Keratinocyte (primary cell): Measurements from ENCODE around the gene KRT78. TPM values are rescaled to one million over a fixed set of nuclear protein-coding genes. Genes with fewer than 3 reads are reported as not detected.

Experiments used
- DNase-seq: peaks from one replicate; pipeline ENCODE4 v3.0.0-alpha.2; 2011; ENCODE audit warnings: low read depth, missing footprints, low spot score
- FAIRE-seq: peaks from 2 replicates; lab custom pipeline; 2011; peaks lifted over from hg19 to GRCh38; lab: Jason Lieb, UNC
- H2AFZ ChIP-seq: 2 replicates; pipeline ENCODE4 v1.6.0; 2012; ENCODE audit warnings: low read length, control low read depth, inconsistent platforms; ENCODE audit not compliant: control insufficient read depth
- H3K27ac ChIP-seq: 2 replicates; pipeline ENCODE4 v1.5.1; 2011; ENCODE audit warnings: low read length; ENCODE audit not compliant: control insufficient read depth, insufficient read depth
- H3K27me3 ChIP-seq: 3 replicates; pipeline ENCODE4 v1.6.0; 2011; ENCODE audit warnings: low read length; ENCODE audit not compliant: control insufficient read depth, insufficient read depth; ENCODE audit errors: extremely low read depth
- H3K36me3 ChIP-seq, 2 experiments: 2 replicates in 1 of 2; 3 replicates in 1 of 2; pipeline ENCODE4 v1.5.1; 2011; ENCODE audit warnings: low read length in 2 of 2, mild to moderate bottlenecking in 1 of 2; ENCODE audit not compliant: control insufficient read depth in 2 of 2, insufficient read depth in 2 of 2; ENCODE audit errors: extremely low read depth in 1 of 2
- H3K4me1 ChIP-seq: 3 replicates; pipeline ENCODE4 v1.5.1; 2011; ENCODE audit warnings: low read length; ENCODE audit not compliant: control insufficient read depth, insufficient read depth; ENCODE audit errors: extremely low read depth
- H3K4me2 ChIP-seq: 3 replicates; pipeline ENCODE4 v1.6.0; 2011; ENCODE audit warnings: low read depth, low read length; ENCODE audit not compliant: control insufficient read depth, insufficient read depth; ENCODE audit errors: extremely low read depth
- H3K4me3 ChIP-seq, 3 experiments: fragments of 200-600 bp in 1 of 3; sonication (generic) in 1 of 3; 2 replicates in 2 of 3; 3 replicates in 1 of 3; pipeline ENCODE4 v1.5.1; 2011 to 2016; ENCODE audit warnings: low read length in 3 of 3, mild to moderate bottlenecking in 3 of 3, control low read depth in 2 of 3, inconsistent platforms in 1 of 3, low read depth in 1 of 3, mixed read lengths in 1 of 3, mixed run types in 1 of 3, moderate library complexity in 1 of 3; ENCODE audit not compliant: control insufficient read depth in 2 of 3, insufficient read depth in 2 of 3; ENCODE audit errors: extremely low read depth in 1 of 3
- H3K79me2 ChIP-seq: 2 replicates; pipeline ENCODE4 v1.6.0; 2012; ENCODE audit warnings: low read length; ENCODE audit not compliant: control insufficient read depth, insufficient read depth
- H3K9ac ChIP-seq: 3 replicates; pipeline ENCODE4 v1.6.0; 2011; ENCODE audit warnings: low read length; ENCODE audit not compliant: control insufficient read depth, insufficient read depth; ENCODE audit errors: extremely low read depth
- H3K9me1 ChIP-seq: 3 replicates; pipeline ENCODE4 v1.6.0; 2011; ENCODE audit warnings: low read length; ENCODE audit not compliant: control insufficient read depth, insufficient read depth; ENCODE audit errors: extremely low read depth
- H3K9me3 ChIP-seq: 2 replicates; pipeline ENCODE4 v1.5.1; 2012; ENCODE audit warnings: low read depth, low read length; ENCODE audit not compliant: control insufficient read depth
- H4K20me1 ChIP-seq: 3 replicates; pipeline ENCODE4 v1.6.0; 2011; ENCODE audit warnings: low read length; ENCODE audit not compliant: control insufficient read depth, insufficient read depth; ENCODE audit errors: extremely low read depth
- CTCF ChIP-seq, 3 experiments: IDR thresholded peaks in 1 of 3; conservative IDR thresholded peaks in 1 of 3; optimal IDR thresholded peaks in 1 of 3; 2 replicates in 2 of 3; 3 replicates in 1 of 3; pipeline versions ENCODE3 to v1.5.1; 2011; ENCODE audit warnings: low read length in 3 of 3, mild to moderate bottlenecking in 3 of 3, moderate library complexity in 2 of 3, control low read depth in 1 of 3, inconsistent platforms in 1 of 3; ENCODE audit not compliant: insufficient read depth in 2 of 3; ENCODE audit errors: extremely low read depth in 1 of 3
- EZH2 ChIP-seq: IDR thresholded peaks from one replicate; pipeline ENCODE4 v1.6.1; 2012; ENCODE audit warnings: inconsistent platforms, mild to moderate bottlenecking, low read length, moderate library complexity
- dilution Hi-C: fragments of 300-500 bp; cut with MboI; formaldehyde crosslinking; loops from one replicate; pipeline ENCODE4 v1.7.0; 2020; ENCODE audit warnings: low sequenced_read_pairs; ENCODE audit not compliant: extremely low pct_ligation_motif_present
- polyA plus RNA-seq, 5 experiments: library from polyadenylated mRNA; depleted of rRNA in 3 of 5; stranded (reverse) in 3 of 5; stranded (forward) in 1 of 5; unstranded in 1 of 5; fragments of >200 nt; gene quantifications; 1 replicate in 1 of 5; 2 replicates in 3 of 5; 3 replicates in 1 of 5; pipeline versions ENCODE4 v1.2.1 to v1.2.3, GENCODE V29; 2011 to 2012; ENCODE audit warnings: missing spikeins in 2 of 5, low read depth in 1 of 5, low replicate concordance in 1 of 5

Gene KRT78
- polyA plus RNA-seq, 1 donor (not counting 4 experiments of a cell fraction or from before 2014, with no cell fraction given): 0.96 TPM

GRCh38 chr12:52874573-52875435, 26.0 kb upstream of the KRT78 start:
- H3K4me3 ChIP-seq: peak overlapping the region in 1 of 3 experiments; percentile 49
- no peak for DNase-seq

GRCh38 chr12:52873832-52874572, 25.2 kb upstream of the KRT78 start:
- dilution Hi-C loops: no loop called here
- peak overlapping the region; percentile 92 for H3K4me2 ChIP-seq
- no peaks in the 10 kb centered on the region for H3K27me3 ChIP-seq
- TF ChIP-seq CTCF (optimal IDR thresholded peaks at IDR 0.05 in 1 of 3, IDR thresholded peaks at IDR 0.05 in 1 of 3, conservative IDR thresholded peaks at IDR 0.05 in 1 of 3; ENCODE audit: extremely low read depth in 1 of 3, insufficient read depth in 2 of 3, low read length in 3 of 3) (no peak), EZH2 (no peak)
- peaks cover 93% of the 10 kb centered on the region for H3K4me1 ChIP-seq
- no peak for DNase-seq
- H2AFZ ChIP-seq: peak overlapping the region; percentile 44
- H3K9me1 ChIP-seq: no peaks in the 10 kb centered on the region
- no peaks in the 10 kb centered on the region for H3K9me3 ChIP-seq
- H3K4me3 ChIP-seq: peak overlapping the region; percentile 20 to 55 (median 55)
- peak overlapping the region; percentile 96 for H3K27ac ChIP-seq
- H3K79me2 ChIP-seq: no peaks in the 10 kb centered on the region
- H4K20me1 ChIP-seq: no peaks in the 10 kb centered on the region
- H3K36me3 ChIP-seq: no peaks in the 10 kb centered on the region
- FAIRE-seq: no peak
- peak overlapping the region; percentile 96 for H3K9ac ChIP-seq

More at GRCh38 chr12:52874573-52875435, 26.0 kb upstream of the KRT78 start:
- H3K27me3 ChIP-seq: no peaks in the 10 kb centered on the region
- FAIRE-seq: no peak
- TF ChIP-seq CTCF (optimal IDR thresholded peaks at IDR 0.05 in 1 of 3, IDR thresholded peaks at IDR 0.05 in 1 of 3, conservative IDR thresholded peaks at IDR 0.05 in 1 of 3; ENCODE audit: extremely low read depth in 1 of 3, insufficient read depth in 2 of 3, low read length in 3 of 3) (no peak), EZH2 (no peak)
- H2AFZ ChIP-seq: peak overlapping the region; percentile 44
- peaks cover 93% of the 10 kb centered on the region for H3K4me1 ChIP-seq
- peak overlapping the region; percentile 86 for H3K9ac ChIP-seq
- H3K27ac ChIP-seq: peak overlapping the region; percentile 96
- H3K4me2 ChIP-seq: peak overlapping the region; percentile 81
- H3K36me3 ChIP-seq: no peaks in the 10 kb centered on the region
- H4K20me1 ChIP-seq: no peaks in the 10 kb centered on the region
- H3K79me2 ChIP-seq: no peaks in the 10 kb centered on the region
- H3K9me3 ChIP-seq: no peaks in the 10 kb centered on the region
- dilution Hi-C loops: no loop called here
- no peaks in the 10 kb centered on the region for H3K9me1 ChIP-seq
